ENCODE data around the gene ZBTB24.
A peak's percentile ranks its signal among the peaks of the same experiment; 100 is the strongest.
"Not testable (repeated sequence)": the region's sequence is repeated elsewhere in the genome, so short reads cannot be mapped to it uniquely, and the experiment has no call there.

Gene ZBTB24

GRCh38 chr6:109482905-109483734 is at the start of gene ZBTB24:
Gene ZBTB24 (minus strand): TSS chr6:109483219. CDS start chr6:109482026, 1,193 bp downstream.
- peak; percentile 80 for DNase-seq

GRCh38 chr6:109531446-109531845 is 48.4 kb upstream of the ZBTB24 start:
- no peak for DNase-seq

GRCh38 chr6:109527989-109528388 is 45.0 kb upstream of the ZBTB24 start:
- no peak for DNase-seq

- peak; percentile 60 for DNase-seq
Observed at GRCh38 chr6:109526905-109527628, 44.0 kb upstream of the ZBTB24 start.

- DNase-seq: no peak
Observed at GRCh38 chr6:109524129-109524528, 41.1 kb upstream of the ZBTB24 start.

GRCh38 chr6:109523478-109523877 is 40.5 kb upstream of the ZBTB24 start:
- DNase-seq: no peak

GRCh38 chr6:109521080-109521479 is 38.1 kb upstream of the ZBTB24 start:
- DNase-seq: no peak

- DNase-seq: not testable (repeated sequence)
Observed at GRCh38 chr6:109519647-109520046, 36.6 kb upstream of the ZBTB24 start.

GRCh38 chr6:109516929-109517328 is 33.9 kb upstream of the ZBTB24 start:
- DNase-seq: no peak

GRCh38 chr6:109515781-109516409 is 32.9 kb upstream of the ZBTB24 start:
- no peak for DNase-seq

- no peak for DNase-seq
Observed at GRCh38 chr6:109514946-109515345, 31.9 kb upstream of the ZBTB24 start.

- DNase-seq: no peak
Observed at GRCh38 chr6:109513571-109514071, 30.6 kb upstream of the ZBTB24 start.

GRCh38 chr6:109512271-109512817 is 29.3 kb upstream of the ZBTB24 start:
- no peak for DNase-seq

- no peak for DNase-seq
Observed at GRCh38 chr6:109511832-109512231, 28.8 kb upstream of the ZBTB24 start.

- DNase-seq: no peak
Observed at GRCh38 chr6:109510358-109510757, 27.3 kb upstream of the ZBTB24 start.

- DNase-seq: no peak
Observed at GRCh38 chr6:109508166-109508860, 25.3 kb upstream of the ZBTB24 start.

GRCh38 chr6:109507490-109508072 is 24.6 kb upstream of the ZBTB24 start:
- DNase-seq: no peak

GRCh38 chr6:109506841-109507240 is 23.8 kb upstream of the ZBTB24 start:
- DNase-seq: no peak

GRCh38 chr6:109506314-109506713 is 23.3 kb upstream of the ZBTB24 start:
- DNase-seq: no peak

GRCh38 chr6:109503327-109504224 is 20.6 kb upstream of the ZBTB24 start:
- no peak for DNase-seq

- no peak for DNase-seq
Observed at GRCh38 chr6:109498936-109499335, 15.9 kb upstream of the ZBTB24 start.

All from NCI-H1694 (cell line).